Measurements from ENCODE around the gene CELF5. TPM values are rescaled to one million over a fixed set of nuclear protein-coding genes. Genes with fewer than 3 reads are reported as not detected.

The CELF5 gene
- total RNA-seq, 1 experiment from 2014 or later = 7.7 TPM

DNA sequence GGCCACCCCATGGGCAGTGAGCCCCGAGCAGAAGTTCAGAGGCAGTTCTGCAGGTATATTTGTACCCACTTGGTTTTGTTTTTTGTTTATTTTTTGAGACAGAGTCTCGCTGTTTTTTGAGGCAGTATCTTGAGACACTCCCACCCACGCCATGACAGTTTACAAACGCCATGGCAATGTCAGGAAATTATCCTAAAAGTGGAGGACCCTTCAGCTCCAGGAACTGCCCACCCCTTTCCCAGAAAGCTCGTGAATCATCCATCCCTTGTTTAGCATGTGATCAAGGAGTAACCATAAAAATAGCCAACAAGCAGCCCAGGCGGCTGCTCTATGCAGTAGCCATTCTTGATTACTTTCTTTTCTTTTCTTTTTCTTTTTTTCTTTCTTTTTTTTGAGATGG, 41.0 kb downstream of the CELF5 start (continued):
- no peak for TF ChIP-seq NR1H2 (CRISPR knock-in tag; IDR thresholded peaks at IDR 0.05)
- TF ChIP-seq, protein P1, sequence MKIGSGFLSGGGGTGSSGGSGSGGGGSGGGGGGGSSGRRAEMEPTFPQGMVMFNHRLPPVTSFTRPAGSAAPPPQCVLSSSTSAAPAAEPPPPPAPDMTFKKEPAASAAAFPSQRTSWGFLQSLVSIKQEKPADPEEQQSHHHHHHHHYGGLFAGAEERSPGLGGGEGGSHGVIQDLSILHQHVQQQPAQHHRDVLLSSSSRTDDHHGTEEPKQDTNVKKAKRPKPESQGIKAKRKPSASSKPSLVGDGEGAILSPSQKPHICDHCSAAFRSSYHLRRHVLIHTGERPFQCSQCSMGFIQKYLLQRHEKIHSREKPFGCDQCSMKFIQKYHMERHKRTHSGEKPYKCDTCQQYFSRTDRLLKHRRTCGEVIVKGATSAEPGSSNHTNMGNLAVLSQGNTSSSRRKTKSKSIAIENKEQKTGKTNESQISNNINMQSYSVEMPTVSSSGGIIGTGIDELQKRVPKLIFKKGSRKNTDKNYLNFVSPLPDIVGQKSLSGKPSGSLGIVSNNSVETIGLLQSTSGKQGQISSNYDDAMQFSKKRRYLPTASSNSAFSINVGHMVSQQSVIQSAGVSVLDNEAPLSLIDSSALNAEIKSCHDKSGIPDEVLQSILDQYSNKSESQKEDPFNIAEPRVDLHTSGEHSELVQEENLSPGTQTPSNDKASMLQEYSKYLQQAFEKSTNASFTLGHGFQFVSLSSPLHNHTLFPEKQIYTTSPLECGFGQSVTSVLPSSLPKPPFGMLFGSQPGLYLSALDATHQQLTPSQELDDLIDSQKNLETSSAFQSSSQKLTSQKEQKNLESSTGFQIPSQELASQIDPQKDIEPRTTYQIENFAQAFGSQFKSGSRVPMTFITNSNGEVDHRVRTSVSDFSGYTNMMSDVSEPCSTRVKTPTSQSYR (CRISPR knock-in tag; IDR thresholded peaks at IDR 0.05) = no peak
- no peak for TF ChIP-seq ZBTB43 (CRISPR knock-in tag; IDR thresholded peaks at IDR 0.05)
- TF ChIP-seq STAT6 (CRISPR knock-in tag; conservative IDR thresholded peaks at IDR 0.05; ENCODE audit: low read depth) = no peak

GRCh38 chr19:3266092-3266693, 41.7 kb downstream of the CELF5 start:
- ATAC-seq (no peak), DNase-seq (ENCODE audit: low spot score) (no peak)
- Mint-ChIP-seq H3K27ac (no peak overlapping the region), H3K4me3 (no peak overlapping the region), H3K36me3 (no peaks in the 10 kb centered on the region), H3K27me3 (ENCODE audit: low read depth) (peaks cover 33% of the 10 kb centered on the region), H3K9me3 (peaks cover 14% of the 10 kb centered on the region), H3K4me1 (no peaks in the 10 kb centered on the region; the same call in 1 of the 2 replicates)
- CTCF ChIA-PET = interaction anchor here (0.6 to 2.4 kb wide), 5 partner anchors 9 to 287 kb away, joined by 3 to 9 read pairs (median 7); no protein-coding TSS in a partner anchor
- POLR2A ChIA-PET = no interaction called here
- TF ChIP-seq ZNF121 (CRISPR knock-in tag; IDR thresholded peaks at IDR 0.05) (no peak), NFATC4 (CRISPR knock-in tag; IDR thresholded peaks at IDR 0.05) (no peak), ATF3 (CRISPR knock-in tag; conservative IDR thresholded peaks at IDR 0.05) (no peak), PREB (CRISPR knock-in tag; IDR thresholded peaks at IDR 0.05; ENCODE audit: borderline replicate concordance) (no peak), CREM (CRISPR knock-in tag; IDR thresholded peaks at IDR 0.05) (no peak), ELF4 (CRISPR knock-in tag; IDR thresholded peaks at IDR 0.05; ENCODE audit: low read depth) (no peak), IRF2 (CRISPR knock-in tag; IDR thresholded peaks at IDR 0.05; ENCODE audit: borderline replicate concordance, low read depth) (no peak), STAT6 (CRISPR knock-in tag; conservative IDR thresholded peaks at IDR 0.05; ENCODE audit: low read depth) (no peak)
- TF ChIP-seq, protein P1 (CRISPR knock-in tag; IDR thresholded peaks at IDR 0.05) = no peak
- TF ChIP-seq, protein P2, sequence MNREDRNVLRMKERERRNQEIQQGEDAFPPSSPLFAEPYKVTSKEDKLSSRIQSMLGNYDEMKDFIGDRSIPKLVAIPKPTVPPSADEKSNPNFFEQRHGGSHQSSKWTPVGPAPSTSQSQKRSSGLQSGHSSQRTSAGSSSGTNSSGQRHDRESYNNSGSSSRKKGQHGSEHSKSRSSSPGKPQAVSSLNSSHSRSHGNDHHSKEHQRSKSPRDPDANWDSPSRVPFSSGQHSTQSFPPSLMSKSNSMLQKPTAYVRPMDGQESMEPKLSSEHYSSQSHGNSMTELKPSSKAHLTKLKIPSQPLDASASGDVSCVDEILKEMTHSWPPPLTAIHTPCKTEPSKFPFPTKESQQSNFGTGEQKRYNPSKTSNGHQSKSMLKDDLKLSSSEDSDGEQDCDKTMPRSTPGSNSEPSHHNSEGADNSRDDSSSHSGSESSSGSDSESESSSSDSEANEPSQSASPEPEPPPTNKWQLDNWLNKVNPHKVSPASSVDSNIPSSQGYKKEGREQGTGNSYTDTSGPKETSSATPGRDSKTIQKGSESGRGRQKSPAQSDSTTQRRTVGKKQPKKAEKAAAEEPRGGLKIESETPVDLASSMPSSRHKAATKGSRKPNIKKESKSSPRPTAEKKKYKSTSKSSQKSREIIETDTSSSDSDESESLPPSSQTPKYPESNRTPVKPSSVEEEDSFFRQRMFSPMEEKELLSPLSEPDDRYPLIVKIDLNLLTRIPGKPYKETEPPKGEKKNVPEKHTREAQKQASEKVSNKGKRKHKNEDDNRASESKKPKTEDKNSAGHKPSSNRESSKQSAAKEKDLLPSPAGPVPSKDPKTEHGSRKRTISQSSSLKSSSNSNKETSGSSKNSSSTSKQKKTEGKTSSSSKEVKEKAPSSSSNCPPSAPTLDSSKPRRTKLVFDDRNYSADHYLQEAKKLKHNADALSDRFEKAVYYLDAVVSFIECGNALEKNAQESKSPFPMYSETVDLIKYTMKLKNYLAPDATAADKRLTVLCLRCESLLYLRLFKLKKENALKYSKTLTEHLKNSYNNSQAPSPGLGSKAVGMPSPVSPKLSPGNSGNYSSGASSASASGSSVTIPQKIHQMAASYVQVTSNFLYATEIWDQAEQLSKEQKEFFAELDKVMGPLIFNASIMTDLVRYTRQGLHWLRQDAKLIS (CRISPR knock-in tag; IDR thresholded peaks at IDR 0.05; ENCODE audit: borderline replicate concordance) = no peak
